Stimulated activated CD4-positive, alpha-beta T cell treated with anti-CD3 and anti-CD28 coated beads, Interleukin-1b, Interleukin-23, amount 100 ng/mL, for 48 hours (primary cell): ENCODE results near the gene USP15.

Source experiments
- DNase-seq: peaks from one replicate; pipeline ENCODE4 v3.0.0-alpha.2; 2020

The USP15 gene

DNA sequence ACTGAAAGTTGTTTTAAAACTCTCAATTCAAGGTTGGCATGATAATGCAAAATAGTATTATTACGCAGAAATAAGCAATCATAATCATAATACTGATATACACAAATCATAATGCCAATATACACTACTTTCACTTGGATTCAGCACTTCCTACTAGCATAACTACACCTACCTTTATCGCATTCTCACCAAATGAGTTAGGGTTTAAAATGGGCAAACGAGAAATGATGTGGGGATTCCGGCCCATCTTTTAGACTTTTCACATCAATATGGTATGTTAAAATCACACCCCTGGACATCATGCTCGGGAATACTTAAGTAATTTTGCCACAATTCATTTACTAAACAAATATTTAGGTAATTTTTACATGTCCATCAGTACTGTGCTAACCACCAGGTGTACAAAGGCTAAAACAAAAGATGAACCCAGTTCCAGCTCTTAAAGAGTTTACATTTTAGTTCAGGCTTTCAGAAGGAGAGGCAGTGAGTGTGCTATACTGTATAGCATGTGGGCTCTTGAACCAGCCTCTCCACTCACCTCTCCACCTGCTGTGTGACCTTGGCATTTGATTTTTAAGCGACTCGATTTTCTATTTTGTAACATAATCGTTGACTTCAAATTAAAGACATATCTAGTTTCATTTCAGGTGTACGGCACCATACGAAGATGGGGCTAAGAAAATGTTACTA is 1.1 kb upstream of the USP15 start:
- no peak for DNase-seq

DNA sequence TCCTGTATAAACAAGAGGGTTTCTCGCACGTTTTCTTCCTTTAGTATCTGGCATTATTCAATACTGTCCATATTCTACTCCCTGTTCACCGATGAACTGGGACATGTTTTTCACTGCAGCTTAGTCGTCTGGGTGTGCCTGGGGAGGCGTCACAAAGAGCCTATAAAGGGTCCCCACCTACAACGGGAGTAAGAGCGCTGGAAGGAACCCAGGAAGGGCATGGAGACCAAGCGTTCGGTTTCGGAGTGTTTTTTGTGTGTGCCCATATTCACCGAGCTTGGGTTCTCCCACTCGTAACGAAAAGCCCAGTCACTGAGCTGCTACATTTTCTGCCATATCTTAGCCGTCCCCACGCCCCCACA is 592 bp upstream of the USP15 start:
- DNase-seq = no peak

DNA sequence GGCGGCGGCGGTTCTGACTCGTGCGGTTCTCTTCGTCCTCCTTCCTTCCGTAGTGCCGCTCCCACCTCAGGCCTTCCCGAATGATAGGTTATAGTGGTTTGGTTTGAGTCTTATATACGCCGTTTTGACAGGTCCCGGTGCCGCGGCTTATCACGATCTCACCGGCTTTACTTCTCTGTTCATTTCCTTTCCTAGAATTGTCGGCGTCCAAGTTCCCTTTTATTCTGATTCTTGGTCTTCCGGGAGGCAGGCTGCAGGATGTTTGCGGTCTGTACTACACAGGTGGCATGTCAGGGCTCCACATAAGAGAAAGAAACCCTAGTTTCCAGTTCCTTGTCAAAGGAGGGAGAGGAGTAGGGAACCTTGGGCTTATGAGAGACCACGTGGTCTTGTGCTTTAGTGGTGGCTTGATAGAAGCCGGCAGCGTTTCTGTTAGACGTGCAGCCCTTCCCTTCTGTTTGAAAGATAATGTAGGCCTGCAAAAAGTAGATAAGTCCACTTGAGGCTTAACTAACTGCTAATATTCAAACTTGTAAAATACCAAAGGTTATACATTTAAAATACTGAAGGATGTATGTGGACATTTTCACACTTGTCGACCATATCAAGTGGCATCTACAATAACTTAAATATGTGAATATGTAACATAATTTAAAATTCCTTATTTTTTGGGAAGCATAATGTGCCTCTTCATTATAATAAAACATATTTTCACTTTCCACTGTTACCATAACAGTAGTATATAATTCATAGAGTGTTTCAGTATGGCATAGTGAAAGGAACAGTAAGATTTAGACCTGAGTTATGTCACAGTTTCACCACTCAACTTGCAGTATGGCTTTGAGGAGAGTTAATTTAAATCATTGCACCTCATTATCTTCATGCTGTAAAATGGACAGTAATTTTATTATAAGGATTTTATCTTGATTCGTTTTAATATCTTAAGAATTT is 804 bp downstream of the USP15 start:
- DNase-seq = peak; percentile 42

DNA sequence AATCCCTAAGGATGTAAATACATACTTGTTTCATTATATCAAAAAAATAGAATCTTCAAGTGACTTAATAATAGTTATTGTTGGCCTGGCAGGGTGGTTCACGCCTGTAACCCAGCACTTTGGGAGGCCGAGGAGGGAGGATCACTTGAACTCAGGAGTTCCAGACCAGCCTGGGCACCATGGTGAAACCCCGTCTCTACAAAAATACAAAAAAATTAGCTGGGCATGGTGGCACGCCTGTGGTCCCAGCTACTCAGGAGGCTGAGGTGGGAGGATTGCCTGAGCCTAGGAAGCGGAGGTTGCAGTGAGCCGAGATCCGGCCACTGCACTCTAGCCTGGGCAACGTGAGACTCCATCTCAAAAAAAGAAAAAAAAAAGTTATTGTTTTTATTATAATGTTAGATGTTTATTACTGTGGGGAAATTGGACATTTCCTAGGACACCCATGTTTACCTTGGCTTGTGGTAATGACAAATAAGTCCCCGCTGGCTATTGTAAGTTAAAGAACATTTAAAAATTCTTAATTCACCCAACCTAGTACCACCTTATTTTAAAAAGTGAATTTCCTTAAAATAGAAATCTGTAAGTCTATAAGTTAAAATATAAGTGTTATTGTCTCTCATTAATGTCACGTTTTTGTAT is 1.8 kb downstream of the USP15 start:
- DNase-seq = no peak

DNA sequence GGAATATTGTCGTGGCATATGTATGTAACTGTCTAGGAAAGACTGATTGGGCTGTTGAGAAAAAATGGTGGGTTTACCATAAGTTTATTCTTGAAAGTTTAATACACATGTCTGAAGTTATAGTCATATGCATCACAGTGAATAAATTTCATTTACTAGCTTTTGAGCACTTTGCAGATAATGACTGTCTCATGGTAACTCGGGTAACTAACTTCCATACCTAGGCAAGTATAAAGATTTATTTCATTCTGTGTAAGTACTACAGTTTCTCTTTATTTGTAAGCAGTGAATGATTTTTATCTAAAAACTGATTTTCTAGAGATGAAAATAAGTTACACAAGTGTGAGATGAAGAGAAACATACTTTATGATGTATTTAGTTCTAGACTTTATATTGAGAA is 3.0 kb downstream of the USP15 start:
- no peak for DNase-seq

DNA sequence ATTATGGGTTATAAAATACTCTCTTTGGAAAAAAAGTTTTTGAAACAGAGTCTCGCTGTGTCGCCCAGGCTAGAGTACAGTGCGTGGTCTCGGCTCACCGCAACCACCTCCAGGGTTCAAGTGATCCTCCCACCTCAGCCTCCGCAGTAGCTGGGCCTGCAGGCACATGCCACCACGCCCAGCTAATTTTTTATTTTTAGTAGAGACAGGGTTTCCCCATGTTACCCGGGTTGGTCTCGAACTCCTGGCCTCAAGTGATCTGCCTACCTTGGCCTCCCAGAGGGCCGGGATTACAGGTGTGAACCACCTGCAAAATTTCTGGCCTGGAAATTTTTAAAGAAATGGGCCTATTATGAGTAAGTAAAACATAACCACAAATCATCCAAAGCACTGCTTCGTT is 3.8 kb downstream of the USP15 start:
- DNase-seq = no peak

DNA sequence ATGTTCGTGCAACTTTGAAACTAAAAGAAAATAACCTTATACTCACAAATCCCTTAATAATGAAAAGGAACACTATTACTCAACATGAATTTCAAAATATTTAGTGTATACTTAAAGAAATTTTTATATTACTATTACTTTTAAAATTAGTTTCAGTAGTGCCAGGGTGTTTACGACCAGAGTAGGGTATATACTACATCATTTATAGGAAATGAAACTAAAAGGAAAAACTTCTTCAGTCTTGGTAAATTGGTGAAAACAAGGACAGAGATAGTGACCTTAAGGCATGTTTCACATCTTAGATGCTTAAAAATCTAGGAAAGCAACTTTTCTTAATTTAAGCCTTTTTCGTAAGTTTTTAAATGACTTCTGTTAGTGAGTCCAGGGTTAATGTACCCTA is 4.5 kb downstream of the USP15 start:
- no peak for DNase-seq

DNA sequence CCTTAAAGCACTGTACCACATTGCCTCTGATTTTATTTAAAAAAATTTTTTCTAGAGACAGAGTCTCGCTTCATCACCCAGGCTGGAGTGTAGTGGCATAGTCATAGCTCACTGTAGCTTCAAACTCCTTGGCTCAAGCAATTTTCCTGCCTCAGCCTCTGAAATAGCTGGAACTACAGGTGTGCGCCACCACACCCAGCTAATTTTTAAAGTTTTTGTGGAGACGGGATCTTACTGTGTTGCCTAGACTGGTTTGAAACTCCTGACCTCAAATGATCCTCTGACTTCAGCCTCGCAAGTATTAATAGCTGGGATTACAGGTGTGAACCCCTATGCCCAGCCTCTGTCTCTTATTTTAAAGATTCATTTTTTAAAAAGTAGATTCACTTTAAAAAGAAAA is 5.3 kb downstream of the USP15 start:
- DNase-seq = no peak

DNA sequence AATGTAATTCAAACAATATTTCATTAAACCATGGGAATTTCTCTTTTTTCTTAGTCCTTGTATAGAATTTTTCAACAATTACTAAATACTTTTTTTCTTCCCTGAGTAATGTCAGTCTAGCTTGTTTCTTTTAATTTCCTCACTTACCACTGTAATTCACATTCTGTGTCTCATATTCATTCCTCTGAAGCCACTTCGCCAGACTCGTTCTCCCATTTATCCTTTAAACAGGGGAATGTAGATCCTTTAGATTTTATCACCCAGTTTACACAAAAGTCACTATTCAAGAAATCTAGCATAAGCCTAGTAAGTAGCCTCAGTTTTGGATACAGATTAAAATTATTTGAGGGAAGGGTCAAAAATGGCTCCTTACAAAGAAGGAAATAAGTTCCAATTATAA is 6.8 kb downstream of the USP15 start:
- DNase-seq = no peak

DNA sequence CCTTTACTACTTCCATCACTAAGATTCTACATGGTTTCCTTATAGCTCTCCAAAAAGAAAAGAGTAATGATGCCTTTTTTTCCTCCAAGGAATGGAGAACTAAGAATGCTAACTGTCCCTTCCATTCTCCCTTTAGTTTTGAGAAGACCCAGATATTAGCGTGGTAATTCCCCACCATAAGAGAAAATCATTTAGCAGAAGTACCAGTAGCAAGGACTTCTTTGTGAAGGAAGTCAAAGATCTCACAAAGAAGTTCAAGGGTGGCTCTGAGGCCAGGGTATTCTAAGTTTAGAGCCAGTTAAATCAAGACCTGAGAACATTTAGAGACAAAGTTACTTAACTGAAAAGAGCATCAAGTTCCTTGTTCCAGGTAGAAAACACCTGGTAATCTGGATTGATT is 7.3 kb downstream of the USP15 start:
- no peak for DNase-seq

DNA sequence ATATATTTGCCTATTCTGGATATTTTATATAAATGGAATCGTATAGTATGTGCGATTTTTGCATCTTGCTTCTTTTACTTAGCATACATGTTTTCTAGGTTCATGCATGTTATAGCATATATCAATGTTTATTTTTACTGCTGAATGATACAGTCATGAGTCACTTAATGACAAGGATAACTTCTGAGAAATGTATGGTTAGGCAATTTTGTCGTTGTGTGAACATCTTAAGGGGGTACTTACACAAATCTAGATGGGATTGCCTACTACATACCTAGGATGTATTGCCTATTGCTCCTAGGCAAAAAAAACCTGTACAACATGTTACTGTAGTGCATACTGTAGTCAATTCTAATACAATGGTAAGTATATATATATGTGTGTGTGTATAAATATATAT is 8.8 kb downstream of the USP15 start:
- no peak for DNase-seq

DNA sequence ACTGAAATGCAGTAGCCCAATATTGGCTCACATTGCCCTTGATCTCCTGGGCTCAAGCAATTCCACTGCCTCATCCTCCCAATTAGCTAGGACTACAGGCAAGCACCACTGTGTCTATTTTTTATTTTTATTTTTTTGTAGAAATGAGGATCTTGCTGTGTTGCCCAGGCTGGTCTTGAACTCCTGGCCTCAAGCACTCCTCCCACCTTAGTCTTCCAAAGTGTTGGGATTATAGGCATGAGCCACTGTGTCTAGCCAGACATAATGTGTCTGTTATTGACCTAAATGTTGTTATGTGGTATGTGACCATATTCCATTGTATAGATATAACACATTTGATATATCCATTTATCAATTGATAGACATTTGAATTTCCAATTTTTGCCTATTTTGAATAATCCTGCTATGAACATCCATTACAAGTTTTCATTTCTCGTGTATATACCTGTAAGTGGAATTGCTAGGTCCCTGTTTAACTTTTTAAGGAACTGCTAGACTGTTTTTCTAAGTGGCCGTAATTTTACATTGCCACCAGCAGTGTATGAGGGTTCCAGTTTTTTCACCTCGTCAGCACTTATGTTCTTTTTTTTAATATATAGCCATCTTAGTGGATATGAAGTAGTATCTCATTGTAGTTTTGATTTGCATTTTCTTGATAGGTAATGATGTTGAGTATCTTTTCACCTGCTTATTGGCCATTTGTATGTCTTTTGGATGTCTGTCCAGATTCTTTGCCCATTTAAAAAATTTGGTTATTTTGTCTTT is 9.4 kb downstream of the USP15 start:
- no peak for DNase-seq

DNA sequence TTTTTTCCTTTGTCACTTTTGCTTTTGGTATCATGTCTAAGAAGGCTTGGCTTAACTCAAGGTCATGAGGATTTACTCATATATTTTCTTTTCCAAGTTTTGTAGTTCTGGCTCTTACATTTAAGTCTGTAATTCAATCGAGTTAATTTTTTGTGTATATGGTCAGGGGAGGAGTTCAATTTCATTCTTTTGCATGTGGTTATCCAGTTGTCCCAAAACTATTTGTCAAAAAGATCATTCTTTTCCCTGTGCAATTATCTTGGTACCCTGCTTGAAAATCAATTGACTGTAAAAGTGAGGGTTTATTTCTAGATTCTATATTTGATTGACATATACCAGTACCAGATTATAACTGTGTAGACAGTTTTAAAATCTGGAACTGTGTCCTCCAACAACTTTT is 10.2 kb downstream of the USP15 start:
- DNase-seq = no peak

DNA sequence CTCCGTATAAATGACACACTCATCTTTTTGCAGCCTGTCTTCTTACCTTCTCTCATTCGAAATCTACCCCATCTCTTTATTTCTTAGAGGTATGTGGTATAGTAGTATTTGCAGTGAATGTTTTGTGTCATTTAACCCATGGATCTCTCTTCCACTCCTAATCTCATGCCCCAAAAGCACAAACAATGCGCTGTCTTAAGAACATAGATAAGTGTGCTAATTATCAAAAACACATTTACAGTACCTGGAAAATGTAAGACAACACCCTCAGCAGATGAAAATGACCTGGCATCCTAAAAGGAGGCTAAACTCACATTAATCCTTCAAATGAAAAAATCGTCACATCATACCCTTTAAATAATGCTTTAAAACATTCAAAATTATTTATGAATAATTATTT is 10.7 kb downstream of the USP15 start:
- no peak for DNase-seq

DNA sequence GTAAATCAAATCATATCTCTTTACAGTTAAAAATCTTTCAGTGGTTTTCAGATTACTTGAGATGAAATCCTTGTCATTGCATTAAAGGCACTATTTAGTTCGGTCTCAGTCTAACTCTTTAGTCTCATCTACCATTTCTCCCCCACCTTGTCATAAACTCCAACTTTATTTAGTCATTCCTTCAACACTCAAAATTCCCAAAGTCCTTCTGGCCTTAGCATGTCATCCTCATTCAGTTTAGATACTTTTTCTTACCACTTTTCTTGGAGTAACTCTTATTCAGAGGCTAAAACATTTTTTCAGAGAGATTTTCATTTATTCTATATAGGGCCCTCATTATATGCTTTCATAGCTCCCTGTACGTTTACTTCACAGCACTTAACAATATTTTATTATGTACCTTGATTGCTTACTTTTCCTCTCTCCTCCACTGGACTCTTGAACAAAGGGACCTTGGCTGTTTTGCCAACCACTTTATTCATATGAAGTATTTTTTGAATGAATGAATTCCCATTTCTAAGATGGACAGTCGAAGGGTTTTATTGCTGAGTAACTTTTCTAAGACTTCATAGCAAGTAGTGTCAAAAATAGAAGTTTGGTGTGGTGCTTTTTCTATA is 12.8 kb downstream of the USP15 start:
- DNase-seq = no peak

DNA sequence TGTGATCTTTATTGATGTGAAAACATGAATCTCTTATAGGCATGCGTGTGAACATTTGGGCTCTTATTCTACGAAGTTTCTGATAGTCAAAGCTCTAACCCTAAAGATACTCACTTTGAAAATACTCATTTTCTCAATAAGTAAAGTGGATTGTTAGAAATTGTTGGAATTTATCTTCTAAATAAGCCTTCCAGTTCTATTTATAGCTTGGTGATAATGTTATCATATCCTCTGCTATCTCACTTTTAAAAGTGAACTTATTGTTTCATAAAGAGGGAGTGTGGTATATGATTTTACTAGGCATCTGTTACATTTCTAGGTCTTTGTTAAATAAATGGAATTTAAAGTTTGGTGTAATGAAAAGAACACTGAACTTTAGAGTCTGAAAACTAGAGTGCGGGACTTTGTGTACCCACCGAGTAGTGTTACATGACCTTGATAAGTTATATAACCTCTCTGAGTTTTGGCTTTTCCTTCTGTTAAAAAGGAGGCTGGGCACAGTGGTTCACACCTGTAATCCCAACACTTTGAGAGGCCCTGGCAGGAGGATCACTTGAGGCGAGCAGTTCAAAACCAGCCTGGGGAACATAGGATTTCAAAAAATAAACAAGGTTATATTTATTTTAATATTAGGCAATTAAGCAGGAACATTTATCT is 13.6 kb downstream of the USP15 start:
- DNase-seq = no peak

DNA sequence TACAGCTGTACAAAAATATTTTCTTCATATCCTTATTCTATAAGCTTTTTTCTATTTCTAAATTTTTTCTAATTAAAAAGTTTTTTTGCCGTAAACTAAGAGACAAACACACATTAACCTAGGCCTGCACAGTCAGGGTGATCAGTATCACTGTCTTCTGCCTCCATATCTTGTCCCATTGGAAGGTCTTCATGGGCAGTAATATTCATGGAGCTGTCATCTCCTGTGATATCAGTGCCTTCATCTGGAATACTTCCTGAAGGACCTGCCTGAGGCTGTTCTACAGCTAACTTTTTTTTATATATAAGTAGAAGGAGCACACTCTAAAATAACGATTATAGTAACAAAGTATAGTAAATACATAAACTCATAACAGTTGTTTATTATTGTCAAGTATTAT is 17.8 kb downstream of the USP15 start:
- no peak for DNase-seq

DNA sequence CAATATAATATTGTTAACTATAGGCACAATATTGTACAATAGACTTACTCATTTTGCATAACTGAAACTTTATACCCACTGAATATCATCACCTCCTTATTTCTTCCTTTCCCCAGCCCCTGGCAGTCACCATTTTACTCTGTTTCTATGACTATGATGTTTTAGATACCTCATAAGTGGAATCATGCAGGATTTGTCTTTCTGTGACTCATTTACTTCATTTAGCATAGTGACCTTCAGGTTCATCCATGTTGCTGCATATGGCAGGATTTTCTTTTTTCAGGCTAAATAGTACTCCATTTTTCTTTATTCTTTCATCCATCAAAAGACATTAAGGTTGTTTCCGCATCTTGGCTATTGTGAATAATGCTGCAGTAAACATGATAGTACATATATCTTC is 18.9 kb downstream of the USP15 start:
- no peak for DNase-seq

DNA sequence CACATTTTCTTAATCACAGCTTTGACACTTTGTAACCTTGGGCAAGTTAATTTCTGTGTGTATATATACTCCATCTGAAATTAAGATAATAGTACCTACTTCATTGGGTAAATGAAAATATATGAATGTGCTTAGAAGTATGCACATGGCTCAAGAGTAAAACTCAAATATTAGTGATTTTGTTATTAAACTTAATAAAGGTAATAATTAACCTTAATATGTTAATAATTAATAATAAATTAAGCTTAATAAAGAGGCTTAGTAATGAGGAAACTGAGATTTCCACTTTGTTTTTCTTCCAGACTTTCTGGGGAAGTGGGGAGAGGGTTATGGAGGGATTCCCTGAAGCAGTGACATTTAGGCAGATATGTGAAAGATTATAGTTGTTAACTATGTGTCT is 19.8 kb downstream of the USP15 start:
- DNase-seq = no peak

DNA sequence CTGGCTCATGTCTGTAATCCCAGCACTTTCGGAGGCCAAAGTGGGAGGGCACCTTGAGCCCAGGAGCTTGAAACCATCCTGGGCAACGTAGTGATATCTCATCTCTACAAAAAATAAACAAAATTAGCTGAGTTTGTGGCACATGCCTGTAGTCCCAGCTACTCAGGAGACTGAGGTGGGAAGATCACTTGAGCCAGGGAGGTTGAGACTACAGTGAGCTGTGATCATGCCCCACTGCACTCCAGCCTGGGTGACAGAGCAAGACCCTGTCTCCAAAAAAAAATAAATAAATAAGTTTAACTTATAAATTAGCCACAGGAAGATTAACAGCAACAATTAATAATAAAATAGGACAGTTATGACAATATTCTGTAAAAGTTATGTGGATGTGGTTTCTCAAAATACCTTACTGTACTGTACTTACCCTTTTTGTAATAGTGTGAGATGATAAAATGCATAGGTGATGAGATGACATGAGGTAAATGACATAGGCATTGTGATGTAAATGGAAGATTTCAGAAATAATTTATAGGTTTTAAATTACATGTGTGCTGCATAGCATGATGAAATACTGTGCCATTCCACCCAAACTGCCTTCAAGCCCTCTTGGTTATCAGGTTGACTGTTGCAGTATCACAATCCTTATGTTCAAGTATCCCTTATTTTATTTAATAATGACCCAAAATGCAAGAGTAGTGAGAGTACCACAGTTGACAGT is 22.0 kb downstream of the USP15 start:
- DNase-seq = no peak

DNA sequence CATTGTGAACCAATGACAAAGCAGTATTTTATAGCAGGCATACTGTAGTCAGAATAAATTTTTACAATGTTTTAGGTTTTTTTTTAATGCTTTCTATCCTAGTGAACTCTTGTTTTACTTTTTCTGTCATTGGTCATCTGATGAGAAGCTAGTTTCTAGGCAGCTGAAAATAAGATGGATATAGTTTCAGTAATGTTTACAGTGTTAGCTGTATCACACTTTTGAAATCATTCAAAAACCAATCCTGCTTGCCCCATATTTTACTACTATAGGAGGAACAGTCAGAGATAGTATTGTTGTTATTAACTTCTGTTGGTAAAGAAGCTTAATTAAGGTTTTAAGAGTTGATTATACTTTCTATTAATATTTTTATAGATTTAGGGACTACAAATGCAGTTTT is 24.5 kb downstream of the USP15 start:
- DNase-seq = no peak

DNA sequence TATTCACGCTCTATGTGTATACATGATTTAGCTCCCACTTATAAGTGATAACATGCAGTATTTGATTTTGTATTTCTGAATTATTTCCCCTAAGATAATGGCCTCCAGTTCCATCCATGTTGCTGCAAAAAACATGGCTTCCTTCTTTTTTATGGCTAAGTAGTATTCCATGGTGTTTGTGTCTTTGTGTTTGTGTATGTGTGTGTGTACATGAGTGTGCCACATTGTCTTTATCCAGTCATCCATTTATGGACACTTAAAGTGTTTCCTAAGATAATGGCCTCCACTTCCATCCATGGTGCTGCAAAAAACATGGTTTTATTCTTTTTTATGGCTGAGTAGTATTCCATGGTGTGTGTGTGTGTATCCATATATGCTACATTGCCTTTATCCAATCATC is 25.1 kb downstream of the USP15 start:
- no peak for DNase-seq
